ENCODE results near the gene TDRD9.

Gene TDRD9

GRCh38 chr14:104025534-104025933 lies 97.3 kb downstream of the TDRD9 start:
- no peak for DNase-seq

GRCh38 chr14:104026024-104026423 lies 97.8 kb downstream of the TDRD9 start:
- DNase-seq, result no peak

DNA sequence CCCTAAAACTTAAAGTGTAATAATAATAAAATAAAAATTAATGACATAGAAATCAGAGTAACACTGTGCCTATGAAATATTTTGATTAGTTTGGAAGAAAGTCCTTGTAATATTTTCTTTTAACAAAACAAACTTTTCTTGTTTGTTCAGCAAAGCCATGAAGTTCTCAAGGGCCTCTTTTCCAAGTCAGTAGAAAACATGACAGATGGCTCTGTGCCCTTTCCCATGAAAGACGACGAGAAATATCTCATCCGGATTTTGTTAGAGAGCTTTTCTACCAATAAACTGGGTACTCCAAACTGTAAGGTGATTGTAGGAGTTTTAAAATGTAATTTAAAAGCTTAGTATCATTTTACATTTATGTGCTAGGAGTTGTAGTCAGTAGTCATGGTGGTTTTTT lies 102.7 kb downstream of the TDRD9 start:
- no peak for DNase-seq

DNA sequence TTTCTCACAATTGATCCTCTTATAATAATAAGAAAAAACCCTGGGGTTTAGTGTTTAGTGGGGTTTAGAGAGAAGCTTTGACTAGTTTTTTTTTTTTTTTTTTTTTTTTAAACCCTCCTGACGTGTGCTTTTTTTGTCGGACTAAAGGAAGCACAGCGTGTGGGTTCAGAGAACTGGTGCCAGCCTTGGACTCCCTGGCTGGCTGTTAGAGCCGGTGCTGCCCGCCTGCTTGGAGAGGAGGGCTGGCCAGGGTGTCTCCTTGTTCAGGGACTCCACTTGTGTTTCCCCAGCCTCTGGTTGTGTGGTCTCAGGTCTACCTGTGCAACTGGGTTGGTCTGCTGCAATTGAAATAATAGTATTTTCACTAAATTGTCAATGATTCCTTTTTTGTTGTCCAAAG lies 103.1 kb downstream of the TDRD9 start:
- DNase-seq, result no peak

GRCh38 chr14:104034976-104035699 lies 106.9 kb downstream of the TDRD9 start:
- DNase-seq, result no peak

GRCh38 chr14:104036212-104036611 lies 108.0 kb downstream of the TDRD9 start:
- DNase-seq, result no peak

DNA sequence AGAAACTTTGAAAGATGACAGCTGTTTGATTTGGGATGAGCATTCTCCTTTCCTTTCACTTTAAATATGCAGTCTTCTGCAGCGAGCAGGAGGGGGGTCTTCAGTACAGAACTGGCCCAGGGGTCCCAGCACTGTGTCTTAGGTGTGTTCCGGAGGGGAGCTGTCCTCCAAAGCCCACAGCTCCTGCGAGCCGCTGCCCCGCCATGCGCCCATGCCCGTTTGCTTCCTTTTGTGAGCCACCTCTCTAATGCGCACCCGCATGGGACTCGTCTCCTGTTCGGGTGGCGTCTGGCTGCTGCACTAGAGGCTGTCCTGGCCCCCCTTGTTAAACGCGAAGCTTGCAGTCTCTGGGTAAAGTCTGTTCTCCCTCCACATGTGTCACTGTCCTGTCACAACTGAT lies 108.8 kb downstream of the TDRD9 start:
- DNase-seq, result no peak

DNA sequence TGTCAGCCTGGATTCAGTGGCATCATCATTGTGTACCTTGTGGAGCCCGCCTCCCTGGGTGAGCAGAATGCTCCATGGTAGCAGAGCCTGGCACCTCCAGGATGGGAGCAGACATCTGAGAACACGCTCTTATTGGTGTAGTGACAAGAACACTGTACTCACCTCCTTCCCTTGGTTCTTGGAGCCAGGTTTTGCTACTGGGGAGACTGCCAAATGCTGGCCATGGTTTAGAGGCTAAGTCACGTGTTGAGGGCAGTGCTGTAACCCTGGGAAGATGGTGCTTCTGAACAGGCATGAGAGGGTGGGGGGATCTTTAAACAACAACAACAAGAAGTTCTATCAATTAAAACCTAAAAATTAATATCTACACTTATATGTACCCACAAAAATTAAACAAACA lies 109.6 kb downstream of the TDRD9 start:
- DNase-seq, result no peak

DNA sequence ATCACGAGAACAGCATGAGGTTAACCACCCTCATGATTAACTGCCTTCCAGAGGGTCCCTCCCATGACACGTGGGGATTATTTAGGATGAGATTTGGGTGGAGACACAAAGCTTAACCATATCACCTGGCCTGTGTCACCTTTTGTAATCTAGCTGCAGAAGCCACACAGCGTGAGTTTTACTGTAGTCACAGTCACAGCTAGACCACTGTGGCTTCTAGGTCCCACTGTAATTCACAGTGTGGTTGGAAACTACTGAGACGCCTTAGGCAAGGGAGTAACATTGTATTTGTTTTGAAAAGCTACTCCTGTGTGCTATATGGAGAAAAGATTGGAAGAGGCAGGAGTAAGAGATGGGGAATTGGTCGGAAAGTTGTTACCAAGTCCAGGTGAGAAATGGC lies 111.0 kb downstream of the TDRD9 start:
- no peak for DNase-seq

- no peak for DNase-seq
Measured at GRCh38 chr14:104040539-104040938, 112.3 kb downstream of the TDRD9 start.

GRCh38 chr14:104041430-104042104 lies 113.3 kb downstream of the TDRD9 start:
- no peak for DNase-seq

DNA sequence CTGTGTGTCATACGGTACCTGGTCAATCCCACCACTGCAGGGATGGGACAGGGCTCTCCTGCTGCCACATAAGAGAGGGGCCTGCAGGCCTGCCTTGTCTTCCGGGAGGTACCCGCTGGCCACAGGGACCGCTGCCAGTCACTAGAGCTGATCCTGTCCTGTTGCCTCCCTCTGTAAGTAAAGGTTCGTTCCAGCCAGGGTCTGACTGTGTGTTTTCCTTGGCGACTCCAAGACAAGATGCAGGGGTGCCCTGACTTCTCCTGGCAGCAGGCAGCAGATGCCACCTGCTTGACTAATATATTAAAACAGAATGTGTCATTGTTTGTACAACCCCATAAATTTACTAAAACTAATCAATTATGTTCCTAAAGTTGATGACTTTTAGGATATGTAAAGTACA lies 115.8 kb downstream of the TDRD9 start:
- DNase-seq, result no peak

DNA sequence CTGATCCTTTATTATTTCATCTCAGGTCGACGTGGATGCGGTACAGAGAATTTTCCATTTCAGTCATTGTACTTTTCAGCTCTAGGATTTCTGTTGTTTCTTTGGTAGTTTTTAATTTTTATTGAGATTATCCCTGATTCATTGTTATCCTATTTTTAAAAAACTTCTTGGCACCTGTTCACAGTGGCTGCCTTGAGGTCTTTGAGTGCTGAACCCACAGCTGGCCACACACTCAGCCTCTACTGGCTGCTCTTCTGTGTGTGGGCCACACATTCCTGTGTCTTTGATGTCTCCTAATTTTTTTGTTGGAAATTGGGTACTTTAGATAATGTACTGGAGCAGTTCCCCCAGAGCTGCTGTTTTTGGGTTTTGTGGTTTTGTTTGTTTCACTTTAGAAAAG lies 119.5 kb downstream of the TDRD9 start:
- DNase-seq, result no peak

DNA sequence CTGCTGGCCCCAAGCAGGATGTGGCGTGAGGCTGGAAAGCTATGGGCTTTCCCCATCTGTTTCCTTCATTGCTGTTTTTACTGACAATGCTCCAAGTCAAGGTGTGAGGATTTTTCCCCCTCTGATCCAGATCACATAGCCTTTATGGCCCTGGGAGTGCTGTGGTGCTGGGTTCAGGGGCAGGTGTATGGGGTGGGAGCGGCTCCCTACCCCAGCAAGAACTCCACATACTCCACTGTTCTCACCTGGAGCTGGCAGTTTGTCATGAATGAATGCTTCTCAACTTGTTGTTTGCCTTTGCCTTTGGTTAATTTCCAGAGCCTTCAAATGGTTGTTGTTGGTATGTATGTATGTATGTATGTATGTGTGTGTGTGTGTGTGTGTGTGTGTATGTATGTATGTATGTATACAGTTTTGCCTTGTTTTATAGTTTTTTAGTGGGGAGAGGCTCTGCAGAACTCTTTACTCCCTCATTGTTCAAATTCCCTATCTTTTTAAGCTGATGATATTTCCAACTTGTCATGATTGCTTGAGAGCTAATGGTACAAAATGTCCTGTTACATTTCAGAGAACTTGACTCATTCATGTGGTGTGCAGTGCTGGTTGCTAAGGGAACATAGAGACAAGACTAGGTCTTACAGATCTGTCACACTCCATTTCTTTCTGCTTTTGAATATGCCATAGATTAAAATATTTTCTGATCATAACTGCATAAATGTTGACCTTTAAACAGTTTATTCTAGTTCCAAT lies 120.7 kb downstream of the TDRD9 start:
- DNase-seq, result peak; percentile 5

GRCh38 chr14:104049576-104050240 lies 121.5 kb downstream of the TDRD9 start:
- DNase-seq, result no peak

- DNase-seq, result no peak
Measured at GRCh38 chr14:104051092-104051813, 123.0 kb downstream of the TDRD9 start.

GRCh38 chr14:104054222-104054905 lies 126.1 kb downstream of the TDRD9 start:
- no peak for DNase-seq

GRCh38 chr14:104062281-104062680 lies 134.0 kb downstream of the TDRD9 start:
- no peak for DNase-seq

- no peak for DNase-seq
Measured at GRCh38 chr14:104064003-104064402, 135.7 kb downstream of the TDRD9 start.

DNA sequence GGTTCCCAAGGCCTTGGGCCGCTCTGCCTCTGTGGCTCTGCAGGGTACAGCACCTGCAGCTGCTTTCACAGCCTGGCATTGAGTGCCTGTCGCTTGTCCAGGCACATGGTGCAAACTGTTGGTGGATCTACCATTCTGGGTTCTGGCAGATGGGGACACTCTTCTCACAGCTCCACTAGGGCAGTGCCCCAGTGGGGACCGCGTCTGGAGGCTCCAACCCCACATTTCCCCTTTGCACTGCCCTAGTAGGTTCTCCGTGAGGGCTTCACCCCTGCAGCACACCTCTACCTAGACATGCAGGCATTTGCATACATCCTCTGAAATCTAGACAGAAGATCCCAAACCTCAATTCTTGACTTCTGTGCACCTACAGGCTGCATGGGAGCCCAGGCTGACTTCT lies 138.0 kb downstream of the TDRD9 start:
- no peak for DNase-seq

GRCh38 chr14:104066719-104067295 lies 138.6 kb downstream of the TDRD9 start:
- DNase-seq, result no peak
